HG02588 (cell line): ENCODE measurements around the gene DTWD2.
"Not testable (repeated sequence)": the region's sequence is repeated elsewhere in the genome, so short reads cannot be mapped to it uniquely, and the experiment has no call there.

ENCODE experiments used
- ATAC-seq: cut with Tn5 transposase; IDR thresholded peaks from one replicate; pipeline ENCODE4 v1.9.1; 2021; ENCODE audit warnings: mild to moderate bottlenecking, moderate library complexity; ENCODE audit not compliant: unreplicated experiment

DTWD2 gene

DNA sequence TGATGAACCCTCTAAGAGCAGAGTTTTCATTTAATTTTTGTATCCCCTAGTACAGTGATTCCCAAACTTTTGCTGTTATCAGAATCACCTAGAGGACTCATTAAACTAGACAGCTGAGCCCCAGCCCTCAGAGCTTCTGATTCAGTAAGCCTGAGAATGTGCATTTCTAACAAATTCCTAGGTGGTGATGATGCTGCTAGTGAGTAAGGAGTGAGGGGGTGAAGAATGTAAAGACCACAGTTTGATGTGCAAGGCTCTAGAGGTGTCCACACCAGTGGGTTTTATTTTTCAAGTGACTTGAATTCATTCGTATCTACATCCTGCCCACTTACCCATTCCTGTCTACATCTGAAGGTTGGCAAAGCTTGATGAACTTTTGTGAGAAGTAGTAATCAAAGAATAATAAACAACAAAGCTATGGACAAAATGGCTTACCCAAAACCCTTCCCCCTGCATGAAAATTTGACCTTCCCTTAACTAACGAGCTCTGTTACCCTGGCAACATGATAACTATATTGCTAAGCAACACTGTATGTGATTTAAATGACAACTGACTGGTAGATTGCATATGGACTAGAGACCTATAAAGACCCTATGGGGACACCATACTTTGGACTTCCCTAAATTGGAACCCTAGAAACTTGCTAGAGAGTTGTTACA, 35.2 kb downstream of the DTWD2 start:
- ATAC-seq = no peak

DNA sequence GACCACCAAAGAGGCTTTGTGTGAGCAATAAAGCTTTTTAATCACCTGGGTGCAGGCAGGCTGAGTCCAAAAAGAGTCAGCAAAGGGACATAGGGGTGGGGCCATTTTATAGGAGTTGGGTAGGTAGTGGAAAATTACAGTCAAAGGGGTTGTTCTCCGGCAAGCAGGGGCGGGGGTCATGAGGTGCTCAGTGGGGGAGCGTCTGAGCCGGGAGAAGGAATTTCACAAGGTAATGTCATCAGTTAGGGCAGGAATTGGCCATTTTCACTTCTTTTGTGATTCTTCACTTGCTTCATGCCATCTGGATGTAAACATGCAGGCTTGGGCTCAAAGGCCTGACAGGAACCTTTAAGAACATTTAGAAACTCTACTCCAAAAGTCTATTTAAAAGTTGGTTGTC, 36.0 kb downstream of the DTWD2 start:
- not testable (repeated sequence) for ATAC-seq

DNA sequence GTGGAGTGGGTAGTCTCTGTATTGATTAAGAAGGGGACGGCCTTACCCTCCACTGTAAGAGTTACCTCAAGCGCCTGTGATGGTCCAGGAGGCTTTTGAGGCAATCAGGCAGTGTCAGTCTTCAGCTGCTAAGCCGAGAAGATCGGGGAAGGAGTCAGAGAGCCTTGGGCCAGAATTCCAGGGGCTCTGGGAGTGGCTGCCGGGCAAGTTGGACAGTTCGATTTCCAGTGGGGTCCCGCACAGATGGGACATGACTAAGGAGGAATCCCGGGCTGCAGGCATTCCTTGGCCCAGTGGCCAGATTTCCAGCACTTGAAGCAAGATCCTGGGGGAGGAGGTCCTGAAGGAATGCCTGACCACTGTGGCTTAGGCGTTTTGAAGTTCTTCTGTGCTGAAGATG, 38.0 kb downstream of the DTWD2 start:
- not testable (repeated sequence) for ATAC-seq

- ATAC-seq = no peak
Observed at GRCh38 chr5:118946138-118946800, 42.1 kb downstream of the DTWD2 start.

DNA sequence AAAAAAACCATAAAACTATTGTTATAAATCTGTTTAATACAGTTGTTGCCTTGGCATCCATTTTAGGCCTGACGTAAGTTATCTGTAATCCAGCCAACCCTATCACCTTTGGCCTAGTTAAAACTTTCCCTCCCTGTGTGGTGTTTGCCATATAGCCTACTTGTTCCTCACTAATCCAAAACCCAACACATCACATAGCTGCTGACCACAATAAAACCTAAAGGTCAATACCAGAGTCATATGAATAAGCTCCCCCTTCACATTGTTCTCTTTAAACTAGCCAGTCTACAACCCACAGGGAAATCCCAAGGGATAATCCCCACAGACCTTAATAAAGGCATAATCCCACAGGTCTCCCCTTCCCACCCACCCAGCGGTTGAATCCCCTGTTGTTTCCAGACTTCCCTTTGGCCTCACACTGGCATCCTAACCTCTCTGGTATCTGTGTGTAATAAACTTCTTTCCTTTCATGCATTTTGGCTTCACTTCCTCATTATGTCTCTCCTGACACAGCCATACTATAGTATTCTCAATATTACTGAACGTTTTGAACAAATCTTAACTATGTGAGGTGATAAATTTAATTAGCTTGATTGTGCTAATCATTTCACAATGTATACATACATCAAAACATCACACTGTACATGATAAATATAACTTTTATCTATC, 50.8 kb downstream of the DTWD2 start:
- ATAC-seq = peak; percentile 62

GRCh38 chr5:118933703-118934102, 54.6 kb downstream of the DTWD2 start:
- ATAC-seq = no peak

DNA sequence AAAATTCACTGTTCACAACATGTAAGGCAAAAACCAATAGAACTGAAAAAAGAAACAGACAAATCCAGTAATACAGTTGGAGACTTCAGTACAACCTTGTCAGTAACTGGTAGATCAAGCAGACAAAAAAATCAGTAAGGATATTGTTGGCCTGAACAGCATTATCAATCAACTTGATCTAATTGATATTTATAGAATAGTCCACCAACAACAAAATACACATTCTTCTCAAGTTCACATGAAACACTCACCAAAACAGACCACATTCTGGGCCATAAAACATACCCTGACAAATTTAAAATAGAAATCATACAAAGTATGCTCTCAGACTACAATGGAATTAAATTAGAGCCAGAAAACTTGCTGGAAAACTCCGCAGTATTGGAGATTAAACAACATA, 56.8 kb downstream of the DTWD2 start:
- ATAC-seq = no peak

- ATAC-seq = no peak
Observed at GRCh38 chr5:118924006-118924389, 64.3 kb downstream of the DTWD2 start.

- no peak for ATAC-seq
Observed at GRCh38 chr5:118923295-118924005, 64.9 kb downstream of the DTWD2 start.

- ATAC-seq = no peak
Observed at GRCh38 chr5:118921866-118922265, 66.5 kb downstream of the DTWD2 start.

GRCh38 chr5:118919016-118919415, 69.3 kb downstream of the DTWD2 start:
- ATAC-seq = no peak

DNA sequence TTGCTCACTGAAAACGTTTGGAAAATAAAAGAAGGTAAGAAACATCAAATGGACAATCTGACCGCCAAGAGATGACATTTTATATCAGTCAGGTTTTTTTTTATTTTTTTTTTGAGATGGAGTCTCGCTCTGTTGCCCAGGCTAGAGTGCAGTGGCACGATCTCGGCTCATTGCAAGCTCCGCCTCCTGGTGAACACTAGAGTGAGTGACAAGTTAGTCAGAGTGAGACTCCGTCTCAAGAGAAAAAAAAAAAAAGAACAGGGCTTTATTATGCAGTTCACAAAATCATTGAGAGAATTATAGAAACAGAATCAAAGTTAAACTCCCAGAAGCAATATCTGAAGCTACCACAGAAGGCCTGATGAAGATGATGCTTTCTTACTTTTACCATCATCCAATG, 70.1 kb downstream of the DTWD2 start:
- no peak for ATAC-seq

GRCh38 chr5:118907536-118907935, 80.8 kb downstream of the DTWD2 start:
- ATAC-seq = not testable (repeated sequence)

- no peak for ATAC-seq
Observed at GRCh38 chr5:118906947-118907346, 81.4 kb downstream of the DTWD2 start.

- no peak for ATAC-seq
Observed at GRCh38 chr5:118905196-118905595, 83.2 kb downstream of the DTWD2 start.

DNA sequence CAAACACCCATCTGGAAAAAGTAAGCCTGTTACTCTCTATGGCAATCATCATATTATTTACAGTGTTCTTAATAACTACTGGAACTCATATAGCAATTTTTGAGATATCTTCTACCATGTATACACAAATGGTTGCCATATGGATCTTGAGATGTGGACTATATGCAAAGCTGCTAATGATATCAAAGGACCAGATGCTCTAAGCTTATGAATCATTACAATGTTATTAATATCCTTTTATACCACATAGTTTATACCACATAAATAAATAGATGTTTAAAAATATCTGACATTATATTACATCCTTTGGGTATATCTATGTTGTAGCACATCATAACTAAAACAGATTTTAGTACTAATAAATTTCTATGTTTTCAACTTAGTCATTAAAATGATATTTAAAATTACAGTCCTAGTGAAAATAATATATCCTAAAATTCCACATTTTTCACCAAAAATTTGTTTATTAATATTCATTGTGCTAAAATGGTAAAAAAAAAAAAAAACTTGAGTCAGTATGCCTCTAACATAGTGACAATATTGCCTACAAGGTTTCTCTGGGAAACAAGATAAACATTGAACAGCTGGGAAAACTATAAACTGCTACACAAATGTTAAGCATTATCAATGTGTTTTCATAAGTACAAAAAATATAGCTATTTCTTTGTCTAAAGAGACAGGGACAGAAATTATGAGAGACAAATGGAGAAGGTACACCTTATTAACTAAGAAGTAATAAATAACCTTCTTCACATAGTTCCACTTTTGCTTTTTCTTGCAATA, 85.5 kb downstream of the DTWD2 start:
- ATAC-seq = no peak

DNA sequence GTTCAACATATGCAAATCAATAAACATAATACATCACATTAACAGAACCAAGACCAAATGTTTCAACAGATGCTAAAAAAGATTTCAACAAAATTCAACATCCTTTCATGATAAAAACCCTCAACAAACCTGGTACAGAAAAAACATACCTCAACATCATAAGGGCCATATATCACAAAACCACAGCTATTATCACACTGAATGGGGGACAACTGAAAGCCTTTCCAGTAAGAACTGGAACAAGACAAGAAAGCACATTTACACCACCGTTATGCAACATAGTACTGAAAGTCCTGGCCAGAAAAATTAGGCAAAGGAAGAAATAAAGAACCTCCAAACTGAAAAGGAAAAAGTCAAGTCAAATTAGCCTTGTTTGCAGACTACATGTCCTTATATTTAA, 93.6 kb downstream of the DTWD2 start:
- no peak for ATAC-seq

DNA sequence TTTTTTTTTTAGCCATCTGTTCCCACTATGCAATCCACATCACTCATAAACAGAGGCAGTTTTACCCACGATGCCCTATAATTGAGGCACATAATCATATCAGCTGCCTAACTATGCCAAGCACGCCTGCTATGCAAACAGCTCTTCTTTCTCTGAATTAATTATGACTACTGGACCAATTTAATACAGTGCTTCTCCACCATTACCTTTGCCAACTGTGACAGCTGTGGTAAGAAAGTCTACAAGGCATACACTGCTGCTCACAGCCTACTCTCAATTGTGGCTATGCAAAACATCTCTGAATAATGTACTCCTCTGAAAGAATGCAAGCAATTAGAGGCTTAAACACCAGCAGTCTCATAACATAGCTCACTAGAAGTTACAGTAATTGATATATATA, 97.1 kb downstream of the DTWD2 start:
- no peak for ATAC-seq

- ATAC-seq = no peak
Observed at GRCh38 chr5:118889165-118889564, 99.2 kb downstream of the DTWD2 start.

GRCh38 chr5:118888556-118888955, 99.8 kb downstream of the DTWD2 start:
- ATAC-seq = no peak

DNA sequence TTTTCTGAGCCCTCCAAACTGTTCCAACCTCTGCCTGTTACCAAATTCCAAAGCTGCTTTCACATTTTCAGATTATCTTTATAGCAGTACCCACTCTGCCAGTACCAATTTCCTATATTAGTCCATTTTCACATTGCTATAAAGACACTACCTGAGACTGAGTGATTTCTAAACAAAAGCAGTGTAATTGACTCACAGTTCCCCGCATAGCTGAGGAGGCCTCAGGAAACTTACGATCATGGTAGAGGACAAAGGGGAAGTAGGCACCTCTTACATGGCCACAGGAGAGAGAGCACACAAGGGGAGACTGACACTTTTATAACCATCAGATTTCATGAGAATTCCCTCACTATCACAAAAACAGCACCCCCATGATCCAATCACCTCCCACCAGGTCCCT, 105.0 kb downstream of the DTWD2 start:
- ATAC-seq = no peak
